Measurements from ENCODE around the gene NCAM2. TPM values are rescaled to one million over a fixed set of nuclear protein-coding genes. Genes with fewer than 3 reads are reported as not detected.

Gene NCAM2
- total and polyA plus RNA-seq, 2 of the 8 experiments (the other 6 are each of a cell fraction or from before 2014, with no cell fraction given): 0.14 to 1.1 TPM

- Histone ChIP-seq H3K79me2 (ENCODE audit: control insufficient read depth in 1 of 2, insufficient read depth in 2 of 2, low read length in 2 of 2) (no peaks in the 10 kb centered on the region), H3K18ac (ENCODE audit: extremely low read depth, low read length) (no peak overlapping the region), H3K36me3 (ENCODE audit: control insufficient read depth in 2 of 4, insufficient read depth in 4 of 4, low read length in 3 of 4) (no peaks in the 10 kb centered on the region), H3K79me1 (ENCODE audit: low read depth, low read length) (no peaks in the 10 kb centered on the region), H3K4me1 (replicated peaks in 1 of 4; ENCODE audit: control insufficient read depth in 3 of 4, insufficient read depth in 4 of 4, low read length in 3 of 4) (no peaks in the 10 kb centered on the region), H2BK120ac (replicated peaks; ENCODE audit: low read depth, low read length) (no peak overlapping the region), H2AFZ (ENCODE audit: low read length) (no peak overlapping the region), H3K23ac (ENCODE audit: insufficient read length) (no peak overlapping the region), H2BK5ac (ENCODE audit: low read depth, low read length) (no peak overlapping the region), H4K5ac (ENCODE audit: insufficient read length, low read depth, low read length) (no peak overlapping the region), H3K9ac (replicated peaks in 1 of 4; ENCODE audit: extremely low read depth in 1 of 4, low read depth in 3 of 4, low read length in 3 of 4) (no peak overlapping the region), H4K91ac (replicated peaks; ENCODE audit: insufficient read length, low read length) (no peak overlapping the region), H2BK15ac (ENCODE audit: low read length) (no peak overlapping the region), H3K27me3 (replicated peaks in 1 of 4; ENCODE audit: control insufficient read depth in 3 of 4, extremely low read depth in 1 of 4, insufficient read depth in 3 of 4, low read length in 3 of 4) (no peaks in the 10 kb centered on the region), H2BK12ac (ENCODE audit: low read depth, low read length) (no peak overlapping the region), H3K56ac (replicated peaks; ENCODE audit: insufficient read length, low read depth, low read length) (no peak overlapping the region), H4K8ac (ENCODE audit: extremely low read depth, insufficient read depth, low read length) (no peak overlapping the region), H3K23me2 (ENCODE audit: low read depth, low read length) (no peaks in the 10 kb centered on the region), H3K4me3 (ENCODE audit: extremely low read depth in 1 of 4, insufficient read depth in 2 of 4, low read depth in 3 of 4, low read length in 4 of 4) (no peak overlapping the region), H3K27ac (ENCODE audit: low read depth, low read length) (no peak overlapping the region), H3K4me2 (ENCODE audit: insufficient read depth in 1 of 2, low read depth in 2 of 2, low read length in 2 of 2) (no peak overlapping the region), H2AK5ac (ENCODE audit: low read depth, low read length) (no peak overlapping the region), H2BK20ac (ENCODE audit: low read length) (no peak overlapping the region), H3K4ac (replicated peaks; ENCODE audit: insufficient read length, low read depth, low read length) (no peak overlapping the region), H4K20me1 (replicated peaks in 1 of 2; ENCODE audit: control insufficient read depth in 1 of 2, insufficient read depth in 2 of 2, low read length in 2 of 2) (no peaks in the 10 kb centered on the region), H3K14ac (ENCODE audit: insufficient read length) (no peak overlapping the region), H3K9me3 (ENCODE audit: insufficient read depth in 2 of 2, low read depth in 1 of 2, low read length in 1 of 2) (peaks cover 0 to 10% of the 10 kb centered on the region in 2 experiments; a peak in 2 of 4 replicates)
- no peak for FAIRE-seq
- no peak for DNase-seq (ENCODE audit: low read depth in 1 of 2, low spot score in 2 of 2)
- POLR2A ChIA-PET (ENCODE audit: partially characterized antibody): no interaction called here
- TF ChIP-seq NRF1 (IDR thresholded peaks at IDR 0.05; ENCODE audit: low read depth, low read length): no peak
- TF ChIP-seq EP300 (IDR thresholded peaks at IDR 0.05; ENCODE audit: borderline replicate concordance in 1 of 2, low read depth in 2 of 2, low read length in 2 of 2): no peak
- TF ChIP-seq SAP30 (IDR thresholded peaks at IDR 0.05; ENCODE audit: insufficient read depth, insufficient replicate concordance, low read length): no peak
- 88% methylated on average over 4 of the region's 7 CpGs; no CpG with 5 or more reads in 1 of the 2 experiments for WGBS, 2 experiments (ENCODE audit: extremely low coverage in 1 of 2, insufficient coverage in 1 of 2, insufficient read length in 1 of 2, insufficient replicate concordance in 2 of 2, low coverage in 1 of 2, low lambda C conversion rate in 2 of 2, missing lambda C conversion rate in 1 of 2)
- CTCF ChIA-PET (ENCODE audit: partially characterized antibody): interaction anchor here (0.5 kb wide), 1 partner anchor 1450 kb away, joined by 4 read pairs; no protein-coding TSS in a partner anchor
These were observed 399.3 kb downstream of the NCAM2 start for GRCh38 chr21:21397464-21397863.
